HUES64 (cell line): ENCODE results near the gene GRIN3A.

Experiments
- H3K27ac ChIP-seq: 2 replicates; pipeline ENCODE4 v1.7.0; 2013; ENCODE audit warnings: low read depth, low read length, inconsistent platforms
- H3K27me3 ChIP-seq: 2 replicates; pipeline ENCODE4 v1.6.1; 2013; ENCODE audit warnings: mild to moderate bottlenecking, low read length; ENCODE audit not compliant: insufficient read depth
- H3K36me3 ChIP-seq: 2 replicates; pipeline ENCODE4 v1.6.1; 2013; ENCODE audit warnings: mild to moderate bottlenecking, low read length; ENCODE audit not compliant: insufficient read depth
- H3K4me1 ChIP-seq: 2 replicates; pipeline ENCODE4 v1.6.1; 2013; ENCODE audit warnings: mild to moderate bottlenecking, low read length, moderate library complexity; ENCODE audit not compliant: insufficient read depth
- H3K4me3 ChIP-seq: 2 replicates; pipeline ENCODE4 v1.5.1; 2013; ENCODE audit warnings: mild to moderate bottlenecking, low read length, moderate library complexity
- H3K9ac ChIP-seq: 2 replicates; pipeline ENCODE4 v1.6.1; 2013; ENCODE audit warnings: mild to moderate bottlenecking, low read depth, low read length
- H3K9me3 ChIP-seq: 2 replicates; pipeline ENCODE4 v1.6.1; 2013; ENCODE audit warnings: low read depth, low read length; ENCODE audit not compliant: insufficient read depth
- WGBS: fragments of 150-250, 120-280 bp; methylation state at CpG from one replicate; pipeline ENCODE4 v1.1.7; 2013; ENCODE audit warnings: missing lambda C conversion rate; 5-methylcytosine and 5-hydroxymethylcytosine counted together

Gene GRIN3A

GRCh38 chr9:101668421-101668820 is 70.0 kb downstream of the GRIN3A start:
- H3K27me3 ChIP-seq = no peaks in the 10 kb centered on the region
- no peak overlapping the region for H3K27ac ChIP-seq
- 0 out of 2 replicates have a peak, but pooled peaks cover 11% of the 10 kb centered on the region for H3K9me3 ChIP-seq
- H3K36me3 ChIP-seq = no peaks in the 10 kb centered on the region
- no peak overlapping the region for H3K9ac ChIP-seq
- peaks cover 4% of the 10 kb centered on the region; the same call in 1 of the 2 replicates for H3K4me1 ChIP-seq
- no peak overlapping the region for H3K4me3 ChIP-seq

- Histone ChIP-seq H3K4me1 (peaks cover 4% of the 10 kb centered on the region; the same call in 1 of the 2 replicates), H3K27ac (no peak overlapping the region), H3K36me3 (no peaks in the 10 kb centered on the region), H3K4me3 (no peak overlapping the region), H3K27me3 (no peaks in the 10 kb centered on the region), H3K9ac (no peak overlapping the region), H3K9me3 (0 out of 2 replicates have a peak, but pooled peaks cover 10% of the 10 kb centered on the region)
- 100% methylated on average over 1 of the region's 2 CpGs for WGBS
These were observed 74.0 kb downstream of the GRIN3A start for GRCh38 chr9:101664453-101664852.

GRCh38 chr9:101652601-101653175 is 85.8 kb downstream of the GRIN3A start:
- Histone ChIP-seq H3K27ac (no peak overlapping the region), H3K4me1 (no peaks in the 10 kb centered on the region), H3K27me3 (no peaks in the 10 kb centered on the region), H3K9ac (no peak overlapping the region), H3K4me3 (no peak overlapping the region), H3K9me3 (peaks cover 13% of the 10 kb centered on the region; the same call in 1 of the 2 replicates), H3K36me3 (no peaks in the 10 kb centered on the region)
- WGBS = 92% methylated on average over 1 of the region's 2 CpGs

- H3K4me1 ChIP-seq = no peaks in the 10 kb centered on the region
- no peaks in the 10 kb centered on the region for H3K27me3 ChIP-seq
- no peak overlapping the region for H3K4me3 ChIP-seq
- H3K36me3 ChIP-seq = no peaks in the 10 kb centered on the region
- H3K27ac ChIP-seq = no peak overlapping the region
- H3K9ac ChIP-seq = no peak overlapping the region
- H3K9me3 ChIP-seq = peaks cover 12% of the 10 kb centered on the region; the same call in 1 of the 2 replicates
- 88% methylated on average over 1 of the region's 1 CpG for WGBS
These were observed 88.3 kb downstream of the GRIN3A start for GRCh38 chr9:101650142-101650541.

GRCh38 chr9:101648493-101648892 is 90.0 kb downstream of the GRIN3A start:
- H3K36me3 ChIP-seq = no peaks in the 10 kb centered on the region
- WGBS = no CpG with 5 or more reads among the region's 1 CpG
- no peaks in the 10 kb centered on the region for H3K4me1 ChIP-seq

GRCh38 chr9:101639785-101640665 is 98.4 kb downstream of the GRIN3A start:
- no peaks in the 10 kb centered on the region for H3K4me1 ChIP-seq
- no peak overlapping the region for H3K27ac ChIP-seq
- H3K4me3 ChIP-seq = no peak overlapping the region
- H3K9ac ChIP-seq = no peak overlapping the region
- no peaks in the 10 kb centered on the region for H3K36me3 ChIP-seq
- no peaks in the 10 kb centered on the region for H3K27me3 ChIP-seq
- WGBS = 86% methylated on average over 1 of the region's 2 CpGs
- H3K9me3 ChIP-seq = peaks cover 20% of the 10 kb centered on the region

More at GRCh38 chr9:101648493-101648892, 90.0 kb downstream of the GRIN3A start:
- H3K4me3 ChIP-seq = no peak overlapping the region
- peaks cover 14% of the 10 kb centered on the region; the same call in 1 of the 2 replicates for H3K9me3 ChIP-seq
- H3K27ac ChIP-seq = no peak overlapping the region
- H3K27me3 ChIP-seq = no peaks in the 10 kb centered on the region
- H3K9ac ChIP-seq = no peak overlapping the region

- no peak overlapping the region for H3K27ac ChIP-seq
- H3K4me3 ChIP-seq = no peak overlapping the region
- H3K9me3 ChIP-seq = peaks cover 17% of the 10 kb centered on the region
- H3K36me3 ChIP-seq = no peaks in the 10 kb centered on the region
- H3K9ac ChIP-seq = no peak overlapping the region
- H3K27me3 ChIP-seq = no peaks in the 10 kb centered on the region
- 100% methylated on average over 1 of the region's 1 CpG for WGBS
- no peaks in the 10 kb centered on the region for H3K4me1 ChIP-seq
These were observed 99.1 kb downstream of the GRIN3A start for GRCh38 chr9:101639311-101639710.

- no peaks in the 10 kb centered on the region for H3K4me1 ChIP-seq
- no peak overlapping the region for H3K4me3 ChIP-seq
- H3K9ac ChIP-seq = no peak overlapping the region
- H3K27me3 ChIP-seq = no peaks in the 10 kb centered on the region
- no peak overlapping the region for H3K27ac ChIP-seq
- H3K36me3 ChIP-seq = no peaks in the 10 kb centered on the region
- peaks cover 8% of the 10 kb centered on the region; the same call in 1 of the 2 replicates for H3K9me3 ChIP-seq
- WGBS = 70% methylated on average over 2 of the region's 3 CpGs
These were observed 102.2 kb downstream of the GRIN3A start for GRCh38 chr9:101636247-101636646.

GRCh38 chr9:101635473-101635872 is 103.0 kb downstream of the GRIN3A start:
- Histone ChIP-seq H3K4me1 (no peaks in the 10 kb centered on the region), H3K27ac (no peak overlapping the region), H3K36me3 (no peaks in the 10 kb centered on the region), H3K27me3 (no peaks in the 10 kb centered on the region), H3K9me3 (peaks cover 8% of the 10 kb centered on the region; the same call in 1 of the 2 replicates), H3K9ac (no peak overlapping the region), H3K4me3 (no peak overlapping the region)
- whole genome bisulfite sequencing = no CpG with 5 or more reads among the region's 1 CpG

GRCh38 chr9:101634741-101635409 is 103.6 kb downstream of the GRIN3A start:
- no peak overlapping the region for H3K4me3 ChIP-seq
- H3K27me3 ChIP-seq = no peaks in the 10 kb centered on the region
- no peak overlapping the region for H3K27ac ChIP-seq
- no peaks in the 10 kb centered on the region for H3K4me1 ChIP-seq
- 0 out of 2 replicates have a peak, but pooled peaks cover 4% of the 10 kb centered on the region for H3K9me3 ChIP-seq
- no peak overlapping the region for H3K9ac ChIP-seq
- 91% methylated on average over 4 of the region's 4 CpGs for WGBS
- H3K36me3 ChIP-seq = no peaks in the 10 kb centered on the region

GRCh38 chr9:101632611-101633010 is 105.8 kb downstream of the GRIN3A start:
- Histone ChIP-seq H3K36me3 (no peaks in the 10 kb centered on the region), H3K9me3 (0 out of 2 replicates have a peak, but pooled peaks cover 4% of the 10 kb centered on the region), H3K9ac (no peak overlapping the region), H3K4me1 (no peaks in the 10 kb centered on the region), H3K27me3 (no peaks in the 10 kb centered on the region), H3K27ac (no peak overlapping the region), H3K4me3 (no peak overlapping the region)
- no CpG with 5 or more reads among the region's 1 CpG for whole genome bisulfite sequencing
